HG03342 (cell line): ENCODE data around the gene ADAT3.

Experiments
- ATAC-seq: cut with Tn5 transposase; IDR thresholded peaks from one replicate; pipeline ENCODE4 v1.9.1; 2021; ENCODE audit warnings: mild to moderate bottlenecking, moderate library complexity; ENCODE audit not compliant: unreplicated experiment

Gene ADAT3

GRCh38 chr19:1905110-1905862 lies at the start of gene ADAT3, which contains the start of gene SCAMP4:
Gene ADAT3, plus strand, starts transcription at chr19:1905399. Its CDS starts 6,649 bp downstream, at chr19:1912048.
Gene SCAMP4, plus strand, starts transcription at chr19:1905399. Its CDS starts 9,621 bp downstream, at chr19:1915020.
- peak; percentile 75 for ATAC-seq

DNA sequence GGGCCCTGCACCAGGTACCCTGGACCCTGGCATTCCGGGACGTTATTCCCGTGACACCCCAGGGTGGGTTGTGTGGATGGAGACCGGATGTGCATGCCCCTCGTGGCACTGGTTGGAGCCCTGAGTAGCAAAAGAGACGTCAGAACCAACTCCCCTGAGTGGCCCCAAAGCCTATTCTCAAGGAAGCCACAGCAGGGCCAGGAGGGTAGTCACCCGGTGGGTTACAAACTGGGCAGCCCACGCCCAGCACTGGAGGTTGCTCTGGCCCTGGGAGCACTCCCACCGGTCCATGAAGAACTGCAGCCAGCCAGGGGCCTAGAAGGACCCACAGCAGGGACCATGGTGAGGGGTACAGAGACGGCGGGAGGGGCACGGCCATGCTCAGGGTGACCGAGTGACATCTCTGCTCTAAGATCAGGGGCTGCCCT lies 49.4 kb upstream of the ADAT3 start:
- no peak for ATAC-seq

DNA sequence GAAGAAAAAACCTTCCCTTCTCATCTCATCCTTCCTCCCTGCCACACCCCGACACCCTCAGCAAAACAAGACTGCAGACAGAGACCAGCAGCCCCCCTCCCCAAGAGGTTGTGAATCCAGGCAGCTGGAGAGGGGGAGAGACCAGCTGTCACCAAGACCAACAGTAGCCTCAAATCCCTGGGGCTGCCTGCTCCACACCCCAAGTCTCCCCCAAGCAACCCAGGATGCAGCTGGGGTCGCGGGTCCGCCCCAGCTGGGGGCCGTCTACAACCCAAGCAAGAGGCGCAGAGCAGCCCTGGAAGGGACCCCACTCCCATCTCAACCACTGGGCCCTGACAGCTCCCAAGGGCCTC lies 48.9 kb upstream of the ADAT3 start:
- ATAC-seq, result no peak

DNA sequence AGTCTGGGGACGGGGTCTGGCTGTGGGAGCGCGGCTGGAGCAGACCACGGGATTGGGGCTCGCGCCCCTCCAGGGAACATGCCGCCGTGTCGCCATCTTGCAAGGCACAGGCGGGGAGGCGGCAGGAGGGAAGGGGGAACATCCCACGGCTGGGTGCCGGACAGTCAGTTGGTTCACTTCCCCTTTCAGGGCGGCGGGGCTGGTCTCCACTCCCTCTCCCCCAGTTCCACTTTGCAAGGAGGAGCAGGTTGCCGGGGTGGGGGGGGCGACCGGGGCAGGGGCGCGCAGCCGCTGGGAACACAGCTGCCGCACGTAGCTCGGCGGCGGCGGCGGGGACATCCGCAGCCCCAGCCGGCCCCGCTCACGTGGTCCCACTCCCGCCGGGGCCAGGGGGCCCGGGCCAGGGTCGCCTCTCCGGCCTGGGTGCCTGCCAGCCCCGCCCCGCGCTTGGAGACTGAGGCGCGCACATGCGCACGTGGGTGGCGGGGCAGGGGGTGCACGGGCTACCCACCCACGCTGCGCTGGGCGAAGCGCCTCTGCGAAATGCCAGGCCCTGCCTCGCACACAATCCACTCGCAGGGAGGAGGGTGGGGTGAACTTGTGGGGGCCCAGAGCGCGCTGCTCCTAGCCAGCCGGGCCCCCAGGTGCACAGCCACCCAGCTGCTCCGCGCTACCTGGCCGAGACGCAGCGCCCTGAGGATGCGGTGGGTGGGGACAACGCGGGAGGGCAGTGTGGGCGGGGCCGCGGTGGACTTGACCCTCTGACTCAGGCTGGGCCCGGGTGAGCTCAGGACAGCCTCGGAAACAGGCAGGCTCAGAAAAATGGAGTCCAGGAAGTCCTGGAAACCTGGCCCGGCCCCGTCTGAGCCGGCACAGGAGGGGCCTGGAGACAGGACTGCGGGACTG lies 48.2 kb upstream of the ADAT3 start:
- no peak for ATAC-seq

DNA sequence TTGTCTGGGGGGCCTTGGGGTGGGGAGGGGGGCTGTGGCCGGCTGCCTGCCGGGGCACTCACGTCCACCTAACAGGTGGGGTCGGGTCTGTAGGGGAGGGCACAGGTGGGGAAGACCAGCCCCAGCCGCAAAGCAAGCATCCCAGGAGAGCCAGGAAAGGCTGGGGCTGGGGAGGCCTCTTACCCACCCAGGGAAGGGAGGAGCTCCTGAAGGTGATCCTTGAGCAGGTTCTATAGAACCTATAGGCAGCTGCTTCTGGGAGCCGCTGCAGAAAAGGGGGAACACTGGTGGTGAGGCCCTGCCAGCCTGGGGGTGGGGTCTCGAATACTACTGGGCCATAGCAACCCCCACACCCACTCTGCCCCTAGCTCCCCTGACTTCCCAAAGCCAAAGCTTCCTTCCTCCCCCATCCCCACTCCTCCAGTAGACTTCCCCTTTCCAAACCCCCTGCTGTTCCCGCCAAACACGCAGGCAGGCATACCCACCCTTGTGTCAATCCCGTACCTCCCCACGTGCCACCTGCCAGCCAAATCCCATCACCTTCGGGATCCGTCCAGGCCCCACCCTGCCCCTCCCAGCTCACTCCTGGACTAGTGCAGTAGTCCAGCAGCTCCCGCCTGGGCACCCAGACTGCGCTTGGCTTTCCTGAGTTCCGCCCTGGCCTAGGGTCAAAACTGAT lies 47.4 kb upstream of the ADAT3 start:
- no peak for ATAC-seq

- ATAC-seq, result no peak
Observed at GRCh38 chr19:1858412-1859081, 46.7 kb upstream of the ADAT3 start.

GRCh38 chr19:1859331-1859781 lies 45.8 kb upstream of the ADAT3 start:
- ATAC-seq, result no peak

DNA sequence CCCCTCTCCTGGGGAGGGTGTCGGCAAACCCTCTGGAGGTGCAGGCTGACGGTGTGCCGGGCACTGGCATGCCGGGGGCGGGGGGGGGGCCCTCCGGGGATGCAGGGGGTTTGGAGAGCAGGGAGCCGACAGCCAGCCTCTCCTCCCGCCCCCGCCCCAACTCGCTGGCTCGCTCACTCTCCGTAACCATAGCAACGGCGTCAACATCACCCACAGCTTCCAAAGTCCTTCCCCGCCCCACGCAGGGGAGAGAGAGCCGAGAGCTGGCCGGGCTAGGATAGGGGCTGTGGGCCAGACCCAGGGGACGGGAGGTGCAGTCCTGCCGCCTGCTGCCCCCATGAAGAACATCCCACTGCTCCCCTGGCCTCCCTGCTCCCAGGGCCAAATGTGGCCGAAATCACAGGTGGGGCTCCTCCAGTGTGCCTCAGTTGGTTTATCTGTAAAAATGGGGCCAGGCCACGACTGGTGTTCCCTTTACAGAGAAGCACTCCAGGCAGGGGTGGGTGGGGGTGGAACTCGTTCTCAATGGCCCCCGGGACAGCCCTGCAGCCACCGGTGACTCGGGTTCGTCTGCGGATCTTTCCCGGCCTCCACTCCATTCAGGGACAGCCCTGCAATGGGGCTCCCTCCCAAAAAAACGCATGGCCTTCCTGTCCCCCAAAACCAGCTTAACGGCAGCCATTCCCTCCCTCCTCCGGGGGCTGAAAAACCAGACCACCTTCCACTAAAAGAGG lies 45.0 kb upstream of the ADAT3 start:
- no peak for ATAC-seq

DNA sequence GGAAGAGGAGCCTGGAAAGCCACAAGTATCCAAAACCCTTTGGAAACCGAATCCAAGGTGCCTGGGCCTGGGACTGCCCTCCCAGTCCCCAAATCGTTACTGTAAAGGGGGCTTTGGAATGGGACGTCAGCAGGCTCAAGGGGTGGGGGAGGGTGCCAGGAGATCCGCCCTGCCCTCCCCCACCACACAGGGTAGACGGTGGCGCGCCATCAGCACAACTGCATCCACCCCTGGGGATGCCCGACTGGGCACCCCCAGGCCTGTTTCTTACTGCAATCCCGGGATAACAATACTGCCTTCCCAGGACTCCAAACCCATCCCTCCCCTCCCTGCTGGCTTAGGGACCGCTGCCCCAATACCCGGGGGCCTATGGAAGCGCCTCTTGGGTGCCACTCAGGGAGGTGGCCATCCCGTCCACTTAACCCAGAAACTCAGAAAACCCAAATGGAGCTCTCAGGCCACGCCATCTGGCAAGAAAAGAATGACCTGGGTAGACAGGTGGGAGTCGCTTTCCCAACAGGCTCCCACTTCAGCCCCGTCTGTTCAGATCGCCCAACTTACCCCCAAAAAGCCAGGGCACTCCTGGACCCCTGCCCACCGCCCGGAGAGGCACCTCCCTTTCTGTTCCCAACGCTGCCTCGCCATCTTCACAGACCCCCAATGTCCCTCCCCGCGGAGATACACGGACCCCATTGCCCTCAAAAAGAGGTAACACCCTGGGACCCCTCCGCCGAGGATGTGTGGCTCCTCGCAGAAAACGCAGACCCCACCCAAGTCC lies 44.2 kb upstream of the ADAT3 start:
- ATAC-seq, result no peak

GRCh38 chr19:1861599-1862031 lies 43.6 kb upstream of the ADAT3 start:
- ATAC-seq, result no peak

- ATAC-seq, result no peak
Observed at GRCh38 chr19:1862068-1862423, 43.2 kb upstream of the ADAT3 start.

- no peak for ATAC-seq
Observed at GRCh38 chr19:1862424-1863327, 42.5 kb upstream of the ADAT3 start.

DNA sequence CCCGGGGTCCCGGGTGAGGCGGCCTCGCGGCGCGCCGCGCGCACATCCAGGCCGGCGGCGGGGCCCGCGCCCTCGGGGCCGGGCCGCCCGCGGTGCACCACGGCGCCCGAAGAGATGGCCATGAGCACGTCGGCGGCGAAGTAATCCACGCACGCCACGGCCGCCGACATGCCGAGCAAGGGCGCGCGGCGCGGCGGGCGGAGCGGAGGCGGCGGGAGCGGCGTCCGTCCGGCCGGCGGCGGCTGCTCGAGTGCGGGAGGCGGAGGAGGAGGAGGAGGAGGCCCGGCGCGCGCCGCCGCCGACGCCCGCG lies 41.9 kb upstream of the ADAT3 start, which contains the start of gene KLF16:
Gene KLF16 (minus strand): TSS at position 252 of the 310 bp plus-strand sequence. CDS start 82 bp downstream, at position 170.
- ATAC-seq, result no peak

GRCh38 chr19:1863638-1864479 lies 41.3 kb upstream of the ADAT3 start:
- peak; percentile 44 for ATAC-seq

DNA sequence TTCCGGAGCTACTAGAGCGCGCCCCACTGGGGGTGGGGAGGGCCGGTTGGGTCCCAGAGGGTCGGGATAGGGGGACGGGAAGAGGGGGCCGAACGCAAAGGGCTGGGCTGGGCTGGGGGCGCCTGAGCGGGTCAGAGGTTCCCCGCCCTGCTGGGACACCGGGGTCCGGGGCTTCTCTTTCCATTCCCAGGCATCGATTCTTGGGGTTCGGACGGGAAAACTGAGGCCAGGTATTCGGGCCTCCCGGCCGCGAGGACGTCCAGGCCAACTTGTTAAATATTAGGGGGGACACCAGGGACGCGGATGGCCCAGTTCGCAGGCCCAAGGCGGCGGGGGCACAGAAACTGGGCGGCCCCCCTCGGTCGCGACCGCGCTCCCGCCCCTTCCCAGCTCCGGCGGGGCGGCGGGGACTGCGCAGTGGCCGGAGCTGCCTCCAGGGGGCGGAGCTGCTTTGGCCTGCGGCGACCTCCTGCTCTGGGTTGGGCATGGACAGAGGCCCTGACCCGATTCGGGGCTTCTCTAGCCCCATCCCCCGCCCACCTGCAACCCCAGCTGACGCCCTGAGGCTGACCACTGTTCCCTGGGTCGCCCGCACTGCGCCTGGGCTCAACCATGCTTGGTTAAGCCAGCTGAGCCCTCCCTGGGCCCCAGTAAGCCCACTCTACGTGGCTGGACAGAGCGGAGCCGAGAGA lies 40.6 kb upstream of the ADAT3 start:
- ATAC-seq, result peak; percentile 34

DNA sequence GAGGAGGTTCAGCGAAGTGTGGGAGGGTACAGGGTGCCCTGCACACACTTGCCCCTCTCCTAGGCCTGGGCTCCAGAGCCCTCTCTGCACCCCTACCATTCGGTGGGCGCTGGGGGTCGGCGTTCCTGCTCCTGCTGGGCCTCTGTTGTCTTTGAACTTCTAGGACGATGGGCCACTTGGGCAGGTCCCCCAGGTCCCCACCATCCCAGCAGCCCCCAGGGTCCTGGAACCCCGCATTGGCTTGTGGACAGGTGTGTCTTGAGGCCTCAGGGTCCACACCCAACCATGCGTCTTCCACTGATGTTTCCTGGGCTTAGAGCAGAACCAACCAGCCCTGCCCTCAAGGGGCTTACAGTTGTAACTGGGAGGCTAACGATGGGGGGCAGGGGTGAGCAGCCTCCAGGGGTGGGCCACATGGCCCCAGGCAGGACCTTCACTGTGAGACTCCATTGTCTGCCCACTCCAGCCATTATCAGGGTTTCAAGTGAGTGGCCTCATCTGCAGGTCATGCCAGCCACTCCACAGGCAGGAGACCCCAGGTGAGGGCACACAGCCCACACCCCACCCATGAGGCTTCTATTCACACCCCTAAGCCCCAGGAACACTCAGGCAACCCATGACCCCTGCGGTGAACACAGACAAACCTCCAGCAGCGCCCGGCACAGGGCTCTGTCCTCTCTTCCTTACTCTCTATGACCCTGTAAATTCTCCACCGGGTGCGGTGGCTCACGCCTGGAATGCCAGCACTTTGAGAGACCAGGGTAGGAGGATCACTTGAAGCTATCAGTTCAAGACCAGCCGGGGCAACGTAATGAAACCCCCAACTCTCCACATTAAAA lies 39.8 kb upstream of the ADAT3 start:
- ATAC-seq, result no peak
